ENCODE results near the gene FBXO10.

Gene FBXO10

GRCh38 chr9:37575921-37576721, at the start of gene FBXO10:
FBXO10 (minus strand) TSS chr9:37576380; CDS start chr9:37541768, 34,612 bp downstream.
- TF ChIP-seq CTCF (IDR thresholded peaks at IDR 0.05; ENCODE audit: low read depth, low read length): no peak
- peak within 1 kb of the TSS; percentile 68 for H3K4me3 ChIP-seq (ENCODE audit: low read depth, low read length)
- DNase-seq (ENCODE audit: low read depth, low spot score): peak; percentile 70
- in situ Hi-C loops (cut with HindIII; ENCODE audit: low sequenced_read_pairs): no loop called here

- no peak overlapping the region for H3K4me3 ChIP-seq (ENCODE audit: low read depth, low read length)
- DNase-seq (ENCODE audit: low read depth, low spot score): no peak
- in situ Hi-C loops (cut with HindIII; ENCODE audit: low sequenced_read_pairs): no loop called here
- TF ChIP-seq CTCF (IDR thresholded peaks at IDR 0.05; ENCODE audit: low read depth, low read length): no peak
These were observed 49.6 kb upstream of the FBXO10 start for GRCh38 chr9:37625758-37626147.

GRCh38 chr9:37625036-37625757, 49.0 kb upstream of the FBXO10 start:
- in situ Hi-C loops (cut with HindIII; ENCODE audit: low sequenced_read_pairs): no loop called here
- no peak for DNase-seq (ENCODE audit: low read depth, low spot score)
- no peak for TF ChIP-seq CTCF (IDR thresholded peaks at IDR 0.05; ENCODE audit: low read depth, low read length)
- H3K4me3 ChIP-seq (ENCODE audit: low read depth, low read length): no peak overlapping the region

GRCh38 chr9:37624073-37624472, 47.9 kb upstream of the FBXO10 start:
- no peak overlapping the region for H3K4me3 ChIP-seq (ENCODE audit: low read depth, low read length)
- in situ Hi-C loops (cut with HindIII; ENCODE audit: low sequenced_read_pairs): no loop called here
- TF ChIP-seq CTCF (IDR thresholded peaks at IDR 0.05; ENCODE audit: low read depth, low read length): no peak
- no peak for DNase-seq (ENCODE audit: low read depth, low spot score)

- no peak overlapping the region for H3K4me3 ChIP-seq (ENCODE audit: low read depth, low read length)
- TF ChIP-seq CTCF (IDR thresholded peaks at IDR 0.05; ENCODE audit: low read depth, low read length): no peak
- in situ Hi-C loops (cut with HindIII; ENCODE audit: low sequenced_read_pairs): no loop called here
- DNase-seq (ENCODE audit: low read depth, low spot score): no peak
These were observed 47.1 kb upstream of the FBXO10 start for GRCh38 chr9:37623267-37623666.

- DNase-seq (ENCODE audit: low read depth, low spot score): no peak
- in situ Hi-C loops (cut with HindIII; ENCODE audit: low sequenced_read_pairs): no loop called here
These were observed 46.3 kb upstream of the FBXO10 start for GRCh38 chr9:37622462-37622861.

More at GRCh38 chr9:37622462-37622861, 46.3 kb upstream of the FBXO10 start:
- TF ChIP-seq CTCF (IDR thresholded peaks at IDR 0.05; ENCODE audit: low read depth, low read length): no peak
- no peak overlapping the region for H3K4me3 ChIP-seq (ENCODE audit: low read depth, low read length)
